Measurements from ENCODE around the gene KIAA0753. TPM values are rescaled to one million over a fixed set of nuclear protein-coding genes. Genes with fewer than 3 reads are reported as not detected.

The KIAA0753 gene
- total and polyA plus RNA-seq, 8 donors = 3.8 to 138 (median 17.6) TPM

DNA sequence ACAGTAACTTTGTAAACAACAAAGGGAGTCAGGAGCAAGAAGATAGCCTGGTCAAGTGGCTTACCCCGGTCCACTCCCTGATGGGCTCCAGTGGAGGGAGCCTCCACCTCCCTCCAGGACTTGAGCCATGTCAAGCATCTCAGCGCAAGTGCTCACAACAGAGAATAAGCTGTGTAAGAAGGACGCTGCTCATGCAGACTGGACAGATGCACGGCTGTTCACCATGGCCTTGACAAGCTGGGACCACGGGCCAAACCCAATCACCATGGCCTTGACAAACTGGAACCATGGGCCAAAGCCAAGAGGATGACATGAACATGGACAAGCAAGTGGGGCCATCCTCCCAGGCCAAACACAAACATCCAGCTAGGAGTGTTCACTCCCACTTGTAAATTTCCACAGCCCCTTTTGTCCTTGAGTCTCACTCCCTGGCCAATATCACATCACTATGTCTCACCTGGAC, 80.7 kb downstream of the KIAA0753 start:
- WGBS, 5 donors = 94 to 99% (median 96%) methylated on average over 4 to 5 of the region's 5 CpGs
- Histone ChIP-seq H3K27ac (no peak overlapping the region), H3K36me3 (no peaks in the 10 kb centered on the region), H3K27me3 (peaks cover 0 to 30% (median 12%) of the 10 kb centered on the region in 3 donors), H3K9me3 (no peaks in the 10 kb centered on the region), H3K4me3 (no peak overlapping the region), H3K4me1 (peaks cover 16 to 39% (median 29%) of the 10 kb centered on the region in 4 donors)
- DNase-seq = no peak
- TF ChIP-seq, protein P1, sequence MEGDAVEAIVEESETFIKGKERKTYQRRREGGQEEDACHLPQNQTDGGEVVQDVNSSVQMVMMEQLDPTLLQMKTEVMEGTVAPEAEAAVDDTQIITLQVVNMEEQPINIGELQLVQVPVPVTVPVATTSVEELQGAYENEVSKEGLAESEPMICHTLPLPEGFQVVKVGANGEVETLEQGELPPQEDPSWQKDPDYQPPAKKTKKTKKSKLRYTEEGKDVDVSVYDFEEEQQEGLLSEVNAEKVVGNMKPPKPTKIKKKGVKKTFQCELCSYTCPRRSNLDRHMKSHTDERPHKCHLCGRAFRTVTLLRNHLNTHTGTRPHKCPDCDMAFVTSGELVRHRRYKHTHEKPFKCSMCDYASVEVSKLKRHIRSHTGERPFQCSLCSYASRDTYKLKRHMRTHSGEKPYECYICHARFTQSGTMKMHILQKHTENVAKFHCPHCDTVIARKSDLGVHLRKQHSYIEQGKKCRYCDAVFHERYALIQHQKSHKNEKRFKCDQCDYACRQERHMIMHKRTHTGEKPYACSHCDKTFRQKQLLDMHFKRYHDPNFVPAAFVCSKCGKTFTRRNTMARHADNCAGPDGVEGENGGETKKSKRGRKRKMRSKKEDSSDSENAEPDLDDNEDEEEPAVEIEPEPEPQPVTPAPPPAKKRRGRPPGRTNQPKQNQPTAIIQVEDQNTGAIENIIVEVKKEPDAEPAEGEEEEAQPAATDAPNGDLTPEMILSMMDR (IDR thresholded peaks at IDR 0.05) = no peak
- TF ChIP-seq POLR2A (IDR thresholded peaks at IDR 0.05) = no peak
- no peak for TF ChIP-seq EP300 (IDR thresholded peaks at IDR 0.05)
- TF ChIP-seq POLR2AphosphoS5 (IDR thresholded peaks at IDR 0.05) = no peak
- intact Hi-C loops (cut with DNase I; ENCODE audit: low total_unique reads) = no loop called here

DNA sequence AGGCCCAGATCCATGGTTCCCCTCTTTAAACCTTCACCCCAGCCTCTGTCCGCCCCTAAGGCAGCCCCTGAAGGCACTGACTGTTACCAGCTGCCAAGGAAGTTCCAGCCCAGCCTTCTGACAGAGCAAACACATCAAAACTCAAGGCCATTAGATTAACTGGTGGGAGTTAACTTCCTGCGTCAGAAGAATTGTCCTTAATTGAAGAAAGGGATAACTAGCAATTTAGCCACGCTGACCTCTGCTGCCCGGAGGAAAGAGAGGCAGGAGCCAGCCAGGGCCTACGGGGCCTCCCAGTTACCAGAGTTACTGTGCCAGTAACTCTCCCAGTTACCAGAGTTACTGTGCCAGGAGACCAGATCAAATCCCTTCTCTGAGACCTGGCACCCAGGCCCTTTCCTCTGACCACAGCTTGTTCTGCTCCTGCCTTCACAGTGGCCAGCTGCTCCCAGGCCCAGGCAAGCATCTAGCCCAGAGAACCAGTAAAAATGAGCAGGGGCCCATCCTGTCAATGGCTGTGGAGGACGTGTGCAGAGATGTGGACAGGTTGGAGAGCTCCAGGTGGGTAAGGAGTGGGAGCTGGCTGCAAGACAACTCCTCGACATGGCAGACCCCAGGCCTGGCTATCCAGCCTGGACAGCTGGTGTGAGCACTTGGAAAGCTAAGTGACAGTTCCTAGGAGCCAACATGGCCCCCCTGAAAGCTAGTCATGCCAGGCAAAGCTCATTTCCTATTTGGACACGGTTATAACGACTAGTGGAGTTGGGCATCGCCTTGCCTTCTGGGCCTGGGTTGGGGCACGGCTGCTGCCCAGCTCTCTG, 81.4 kb downstream of the KIAA0753 start:
- Histone ChIP-seq H3K27me3 (peaks cover 0 to 37% (median 12%) of the 10 kb centered on the region in 3 donors), H3K4me3 (no peak overlapping the region), H3K27ac (peak overlapping the region in 3 of 5 donors; percentile 2 to 88 (median 7)), H3K4me1 (peaks cover 16 to 45% (median 32%) of the 10 kb centered on the region in 4 donors), H3K36me3 (no peaks in the 10 kb centered on the region), H3K9me3 (no peaks in the 10 kb centered on the region)
- 62 to 76% (median 65%) methylated on average over 11 of the region's 11 CpGs for WGBS, 5 donors
- TF ChIP-seq POLR2A (IDR thresholded peaks at IDR 0.05) (no peak), EP300 (IDR thresholded peaks at IDR 0.05) (no peak), POLR2AphosphoS5 (IDR thresholded peaks at IDR 0.05) (no peak)
- TF ChIP-seq, protein P1 (IDR thresholded peaks at IDR 0.05) = no peak
- intact Hi-C loops (cut with DNase I; ENCODE audit: low total_unique reads) = no loop called here
- peak in 1 of 2 donors; percentile 55 for DNase-seq

DNA sequence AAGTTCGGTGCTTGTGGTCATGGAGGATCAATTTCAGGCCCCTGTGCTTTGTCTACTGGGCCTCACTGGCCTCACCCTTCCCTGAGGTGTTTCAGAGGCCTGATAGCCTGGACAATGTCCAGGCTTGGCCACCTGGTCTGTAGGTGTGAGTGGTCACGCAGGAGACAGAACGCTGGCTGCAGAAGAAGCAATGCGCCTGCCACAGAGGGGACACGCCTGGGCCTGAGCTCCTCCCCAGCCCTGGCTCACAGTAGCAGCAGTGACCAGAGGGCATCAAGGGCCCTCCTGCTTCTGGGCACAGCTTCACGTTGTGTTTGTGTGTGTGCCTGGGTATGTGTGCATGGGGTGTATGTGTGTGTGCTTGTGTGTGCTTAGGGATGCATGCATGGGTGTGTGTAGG, 82.2 kb downstream of the KIAA0753 start:
- peak overlapping the region in 3 of 5 donors; percentile 2 to 88 (median 7) for H3K27ac ChIP-seq
- intact Hi-C loops (cut with DNase I; ENCODE audit: low total_unique reads) = no loop called here
- WGBS, 5 donors = 33 to 71% (median 48%) methylated on average over 4 to 6 of the region's 6 CpGs

DNA sequence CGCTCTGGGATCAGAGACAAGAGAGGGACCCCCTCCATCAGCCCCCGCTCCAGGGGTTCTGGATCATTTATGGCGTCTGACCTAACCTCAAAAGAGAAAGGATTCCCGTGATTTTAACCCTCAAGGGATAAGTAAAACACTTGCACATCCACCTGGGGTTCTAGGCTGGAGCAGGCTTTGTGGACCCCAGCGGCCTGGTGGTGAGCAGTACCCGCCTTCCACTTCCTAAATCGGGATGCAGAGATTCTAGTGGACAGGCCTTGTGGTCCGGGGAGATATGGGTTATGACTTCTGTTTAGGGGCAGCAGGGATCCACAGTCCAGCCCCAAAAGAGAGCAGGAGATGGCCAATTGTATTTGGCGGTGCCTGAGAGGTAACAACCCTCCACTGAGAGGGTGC, 83.5 kb downstream of the KIAA0753 start:
- peak overlapping the region in 3 of 5 donors; percentile 70 to 88 (median 81) for H3K27ac ChIP-seq
- no peaks in the 10 kb centered on the region for H3K9me3 ChIP-seq
- no peaks in the 10 kb centered on the region for H3K36me3 ChIP-seq
- DNase-seq = no peak
- TF ChIP-seq POLR2A (IDR thresholded peaks at IDR 0.05) (no peak), POLR2AphosphoS5 (IDR thresholded peaks at IDR 0.05) (no peak), EP300 (IDR thresholded peaks at IDR 0.05) (no peak)
- TF ChIP-seq, protein P1 (IDR thresholded peaks at IDR 0.05) = no peak
- peak overlapping the region; percentile 68 to 74 (median 71) for H3K4me3 ChIP-seq
- peaks cover 16 to 62% (median 42%) of the 10 kb centered on the region in 4 donors for H3K4me1 ChIP-seq
- WGBS, 5 donors = 56 to 64% (median 56%) methylated on average over 8 to 9 of the region's 9 CpGs
- peaks cover 0 to 46% (median 12%) of the 10 kb centered on the region in 3 donors for H3K27me3 ChIP-seq
- intact Hi-C loops (cut with DNase I; ENCODE audit: low total_unique reads) = no loop called here

More for the DNA sequence above, 82.2 kb downstream of the KIAA0753 start:
- Histone ChIP-seq H3K4me1 (peaks cover 16 to 50% (median 35%) of the 10 kb centered on the region in 4 donors), H3K36me3 (no peaks in the 10 kb centered on the region), H3K27me3 (peaks cover 0 to 44% (median 12%) of the 10 kb centered on the region in 3 donors), H3K4me3 (no peak overlapping the region), H3K9me3 (no peaks in the 10 kb centered on the region)
- no peak for TF ChIP-seq POLR2A (IDR thresholded peaks at IDR 0.05)
- TF ChIP-seq EP300 (IDR thresholded peaks at IDR 0.05) = no peak
- no peak for TF ChIP-seq POLR2AphosphoS5 (IDR thresholded peaks at IDR 0.05)
- TF ChIP-seq, protein P1 (IDR thresholded peaks at IDR 0.05) = no peak
- peak in 1 of 2 donors; percentile 58 for DNase-seq
